Measurements from ENCODE around the gene TMEM271.

TMEM271 gene

GRCh38 chr4:589219-589963 lies 13.3 kb upstream of the TMEM271 start:
- DNase-seq (ENCODE audit: low spot score) = no peak
- ChIA-PET POLR2A (ENCODE audit: low non-redundant PET) (no interaction called here), CTCF (no interaction called here)
- H3K27ac ChIP-seq = no peak overlapping the region
- TF ChIP-seq CTCF (conservative IDR thresholded peaks at IDR 0.05; ENCODE audit: low read depth) = no peak

GRCh38 chr4:588351-588849 lies 12.3 kb upstream of the TMEM271 start:
- no peak for TF ChIP-seq CTCF (conservative IDR thresholded peaks at IDR 0.05; ENCODE audit: low read depth)
- ChIA-PET POLR2A (ENCODE audit: low non-redundant PET) (no interaction called here), CTCF (no interaction called here)
- no peak overlapping the region for H3K27ac ChIP-seq
- DNase-seq (ENCODE audit: low spot score) = no peak

- ChIA-PET POLR2A (ENCODE audit: low non-redundant PET) (no interaction called here), CTCF (no interaction called here)
- DNase-seq (ENCODE audit: low spot score) = no peak
- no peak overlapping the region for H3K27ac ChIP-seq
- TF ChIP-seq CTCF (conservative IDR thresholded peaks at IDR 0.05; ENCODE audit: low read depth) = no peak
Observed at GRCh38 chr4:587671-588350, 11.7 kb upstream of the TMEM271 start.

- CTCF ChIA-PET = interaction anchor here (1.3 kb wide), 1 partner anchor 100 kb away, joined by 3 read pairs; no protein-coding TSS in a partner anchor
- no peak overlapping the region for H3K27ac ChIP-seq
- no peak for DNase-seq (ENCODE audit: low spot score)
- POLR2A ChIA-PET (ENCODE audit: low non-redundant PET) = no interaction called here
- no peak for TF ChIP-seq CTCF (conservative IDR thresholded peaks at IDR 0.05; ENCODE audit: low read depth)
Observed at GRCh38 chr4:583820-584219, 7.7 kb upstream of the TMEM271 start.

GRCh38 chr4:581753-582361 lies 5.8 kb upstream of the TMEM271 start:
- ChIA-PET POLR2A (ENCODE audit: low non-redundant PET) (no interaction called here), CTCF (interaction anchor here (0.6 to 1.1 kb wide), 2 partner anchors 20 to 21 kb away, joined by 3 read pairs; no protein-coding TSS in a partner anchor)
- H3K27ac ChIP-seq = no peak overlapping the region
- DNase-seq (ENCODE audit: low spot score) = no peak
- no peak for TF ChIP-seq CTCF (conservative IDR thresholded peaks at IDR 0.05; ENCODE audit: low read depth)

- H3K27ac ChIP-seq = no peak overlapping the region
- no peak for TF ChIP-seq CTCF (conservative IDR thresholded peaks at IDR 0.05; ENCODE audit: low read depth)
- CTCF ChIA-PET = no interaction called here
- no peak for DNase-seq (ENCODE audit: low spot score)
- POLR2A ChIA-PET (ENCODE audit: low non-redundant PET) = no interaction called here
Observed at GRCh38 chr4:581181-581580, 5.1 kb upstream of the TMEM271 start.

Data from RWPE1 (cell line).